Measurements from ENCODE around the gene GARNL3.

GRCh38 chr9:127233550-127233949 lies 31.0 kb upstream of the GARNL3 start:
- TF ChIP-seq CTCF (IDR thresholded peaks at IDR 0.05) (no peak), EZH2 (IDR thresholded peaks at IDR 0.05; ENCODE audit: borderline replicate concordance, insufficient read depth, low read depth, low read length, poor library complexity, severe bottlenecking) (no peak)
